GM21786 (cell line): ENCODE measurements around the gene SPINK1.
"Not testable (repeated sequence)": the region's sequence is repeated elsewhere in the genome, so short reads cannot be mapped to it uniquely, and the experiment has no call there.

Source experiments
- ATAC-seq: cut with Tn5 transposase; IDR thresholded peaks from one replicate; pipeline ENCODE4 v1.9.1; 2021; ENCODE audit not compliant: unreplicated experiment

SPINK1 gene

DNA sequence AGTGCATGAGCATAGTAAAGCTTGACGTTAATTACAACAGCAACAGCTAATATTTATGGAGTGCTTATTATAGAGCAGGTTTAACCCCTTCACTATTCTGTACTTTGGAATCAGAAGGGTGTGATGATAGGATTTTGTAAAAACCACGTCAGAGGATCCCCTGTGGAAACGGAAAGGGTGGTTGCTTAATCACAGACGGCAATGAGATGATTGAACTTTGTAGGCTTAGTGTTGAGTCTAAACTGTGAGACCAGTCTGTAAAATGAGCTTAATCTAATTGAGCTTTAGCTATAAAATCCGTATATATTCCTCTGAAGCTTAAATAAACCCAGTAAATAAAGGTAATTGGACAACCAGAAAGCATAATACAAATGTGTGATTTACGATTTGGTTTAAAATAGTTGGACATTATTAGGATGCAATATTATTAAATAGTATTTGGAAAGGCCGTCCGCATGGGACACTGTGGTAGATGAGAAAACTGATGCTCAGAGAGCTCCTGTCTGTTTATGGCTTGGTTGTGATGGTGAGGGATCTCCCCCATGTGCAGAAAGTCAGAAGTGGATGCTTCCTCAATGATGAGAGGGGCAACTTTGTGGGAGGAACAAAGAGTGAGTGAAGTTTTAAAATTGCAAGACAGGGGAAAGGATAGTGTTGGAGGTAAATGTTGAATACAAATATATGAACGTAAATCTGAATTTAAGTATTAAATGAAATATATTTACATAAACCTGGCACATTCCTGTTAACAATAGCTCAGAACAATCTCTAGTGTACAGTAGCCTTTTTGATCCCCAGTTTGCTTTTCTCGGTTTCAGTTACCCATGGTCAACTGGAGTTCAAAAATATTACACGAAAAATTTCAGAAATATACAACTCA is 23.7 kb upstream of the SPINK1 start:
- ATAC-seq, result no peak

DNA sequence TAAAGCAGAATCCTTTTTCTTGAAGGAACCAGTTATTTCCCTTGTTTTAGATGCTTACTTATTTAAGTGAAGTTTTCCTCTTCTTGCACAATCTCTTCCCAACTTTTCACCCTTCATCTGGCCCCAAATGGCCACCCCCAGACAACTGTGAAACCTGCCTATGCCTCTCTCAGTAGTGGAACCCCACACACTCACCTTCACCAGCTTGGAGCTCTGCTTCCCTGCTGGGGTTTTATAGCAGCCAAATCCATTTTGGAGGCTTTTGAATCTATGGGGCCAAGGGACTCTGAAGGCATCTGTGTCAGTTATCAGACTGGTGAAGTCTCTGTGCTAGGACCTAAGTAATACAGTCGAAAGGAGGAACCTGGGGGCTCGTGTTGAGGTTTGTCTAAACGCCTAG is 22.9 kb upstream of the SPINK1 start:
- ATAC-seq, result no peak

DNA sequence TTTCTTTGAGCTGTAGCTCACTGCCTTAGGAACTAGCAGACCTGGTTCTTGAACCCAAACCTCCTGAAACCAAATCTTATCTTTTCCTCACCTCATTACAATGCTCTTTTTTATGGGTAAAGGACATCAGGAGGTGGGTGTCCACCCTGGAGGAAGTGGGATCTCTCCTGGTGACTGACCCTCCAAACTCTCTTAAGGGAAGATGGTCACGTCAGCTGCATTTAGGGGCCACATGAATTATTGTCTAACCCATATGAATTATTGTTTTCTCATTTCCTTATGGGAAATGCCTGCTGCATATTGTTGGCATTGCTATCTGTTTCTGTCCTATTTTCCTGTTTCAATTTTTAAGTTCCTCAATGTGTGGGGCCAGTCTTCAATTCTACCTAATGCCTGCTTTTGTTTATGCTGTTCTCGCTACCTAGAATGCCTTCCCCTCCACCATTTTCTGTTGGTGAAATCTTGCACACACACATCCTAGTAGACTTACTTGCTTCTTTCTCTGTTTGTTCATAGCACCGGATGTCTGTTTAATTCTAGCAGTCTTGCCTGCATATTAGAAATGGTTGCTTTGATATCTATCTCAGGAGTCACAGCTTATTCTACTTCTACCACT is 22.0 kb upstream of the SPINK1 start:
- ATAC-seq, result no peak

DNA sequence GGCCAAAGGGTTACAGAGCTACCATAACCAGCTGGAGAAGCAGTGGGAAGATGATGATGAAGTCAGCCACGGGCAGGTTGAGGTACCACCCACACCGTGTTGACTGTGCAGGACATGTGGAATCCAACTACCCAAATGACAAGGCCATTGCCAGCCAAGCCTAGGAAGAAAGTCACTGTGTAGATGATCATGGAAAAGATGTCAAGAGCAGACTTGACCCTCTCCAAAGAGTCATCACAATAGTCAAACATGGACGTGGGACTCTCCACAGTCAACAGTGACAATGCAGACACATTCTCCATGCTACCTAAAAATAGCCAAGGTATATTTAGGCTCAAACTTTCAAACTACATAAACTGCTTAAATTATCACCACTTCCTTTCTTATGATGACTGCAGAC is 20.9 kb upstream of the SPINK1 start:
- ATAC-seq, result no peak

DNA sequence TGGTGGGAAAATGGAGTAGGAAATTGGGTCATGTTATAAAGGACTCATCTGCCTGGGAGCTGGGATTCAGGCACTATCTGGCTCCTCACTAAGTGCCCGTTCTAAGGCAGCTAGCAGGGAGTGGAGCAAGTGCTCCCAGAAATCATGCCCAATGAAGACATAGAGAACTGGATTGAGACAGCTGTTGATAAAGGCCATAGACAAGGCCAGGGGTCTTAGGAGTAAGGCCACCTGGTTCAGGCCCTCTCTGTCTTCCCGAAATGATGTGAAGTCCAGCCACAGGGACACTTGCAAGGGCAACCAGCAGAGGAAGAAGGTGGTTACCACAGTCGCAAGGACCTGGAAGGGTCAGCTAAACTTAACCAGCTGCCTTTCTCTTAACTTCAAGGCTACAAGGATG is 20.1 kb upstream of the SPINK1 start:
- ATAC-seq, result no peak

DNA sequence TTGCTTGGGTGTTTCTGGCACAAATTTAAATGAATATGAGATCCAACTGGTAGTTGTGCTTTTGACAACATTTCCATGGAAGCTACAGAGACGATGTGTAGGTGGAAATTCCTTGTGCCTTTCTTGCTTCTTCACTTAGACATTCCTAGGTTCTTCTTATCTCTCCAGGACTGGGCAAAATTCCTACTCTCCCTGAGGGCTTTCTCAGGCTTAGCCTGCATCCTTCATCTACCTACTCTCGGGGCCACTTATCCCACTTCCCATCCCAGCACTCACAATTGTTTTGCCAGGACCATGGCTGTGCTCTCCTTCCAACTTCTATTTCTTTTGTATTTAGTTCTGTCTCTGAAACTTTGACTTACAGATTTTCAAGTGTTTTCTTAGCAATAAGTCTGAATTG is 17.8 kb upstream of the SPINK1 start:
- ATAC-seq, result no peak

DNA sequence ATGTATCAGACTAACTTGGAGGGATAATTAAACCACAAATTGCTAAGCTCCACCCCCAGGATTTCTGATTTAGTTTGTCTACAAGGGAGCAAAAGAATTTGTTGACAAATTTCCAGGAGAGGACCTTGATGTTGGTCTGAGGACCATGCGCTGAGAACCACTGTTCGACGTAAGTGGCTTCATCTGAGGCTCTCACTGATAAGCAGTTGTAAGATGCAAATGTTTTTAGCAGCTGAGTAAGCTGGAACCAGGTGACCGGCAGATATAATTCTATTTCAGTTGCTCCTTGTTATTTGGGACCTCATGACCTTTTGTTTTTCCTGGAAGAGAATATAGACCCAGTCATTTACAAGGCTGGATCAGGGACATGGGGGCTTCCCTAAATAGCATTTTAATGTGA is 14.1 kb upstream of the SPINK1 start:
- no peak for ATAC-seq

DNA sequence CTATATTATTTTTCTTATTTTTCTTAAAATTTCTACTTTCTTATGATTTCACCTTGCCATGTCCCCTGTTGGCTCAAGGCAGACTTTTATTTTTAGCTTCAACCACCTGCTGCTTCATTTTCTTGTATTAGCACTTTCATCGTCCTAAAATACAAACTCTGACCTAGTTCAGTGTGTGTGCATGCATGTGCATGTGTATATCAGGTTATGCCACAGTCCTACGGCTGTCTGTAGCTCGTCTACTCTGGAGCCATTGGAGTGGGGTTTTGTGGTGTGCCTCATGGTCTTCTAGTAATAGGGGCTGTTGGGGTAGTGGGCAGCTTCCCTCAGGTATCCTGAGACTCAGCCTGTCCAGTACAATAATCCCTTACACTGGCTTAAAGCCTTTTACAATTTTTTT is 13.4 kb upstream of the SPINK1 start:
- no peak for ATAC-seq

DNA sequence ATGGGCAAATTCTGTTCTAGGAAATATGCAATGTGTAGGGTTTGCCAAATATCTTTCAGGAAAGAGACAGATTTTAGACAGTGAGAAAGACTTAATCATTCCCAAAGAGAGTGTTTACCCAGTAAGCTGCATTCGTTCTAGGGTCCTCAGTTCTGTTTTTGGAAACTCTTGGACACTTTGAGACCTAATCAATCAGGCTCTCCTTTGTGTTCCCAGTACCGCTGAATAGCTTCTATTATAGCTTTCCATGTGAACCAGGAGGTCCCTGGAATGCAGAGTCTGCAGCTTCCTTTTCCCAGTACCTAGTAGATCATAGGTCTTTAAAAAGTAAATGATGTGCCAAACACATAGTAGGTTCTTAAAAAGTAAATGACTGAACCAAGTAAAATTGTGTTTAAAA is 11.4 kb upstream of the SPINK1 start:
- ATAC-seq, result no peak

DNA sequence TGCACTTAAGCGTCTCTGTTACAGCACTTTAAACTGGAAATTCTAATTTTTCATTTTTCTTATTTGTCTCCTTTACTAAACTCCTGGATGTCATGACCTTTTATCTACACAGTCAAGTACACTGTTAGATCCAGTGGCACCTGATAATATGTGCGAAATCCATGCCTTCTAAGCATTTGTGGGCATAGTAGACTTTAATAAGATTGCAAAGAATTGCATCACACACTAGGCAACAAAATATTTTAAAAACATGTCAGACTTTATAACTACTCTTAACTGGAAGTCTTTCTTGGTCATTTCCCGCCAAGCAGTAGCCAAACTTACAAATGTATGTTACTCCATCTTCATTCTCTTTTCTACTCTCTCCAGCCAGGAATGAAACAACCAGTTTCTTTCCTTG is 5.0 kb upstream of the SPINK1 start:
- no peak for ATAC-seq

DNA sequence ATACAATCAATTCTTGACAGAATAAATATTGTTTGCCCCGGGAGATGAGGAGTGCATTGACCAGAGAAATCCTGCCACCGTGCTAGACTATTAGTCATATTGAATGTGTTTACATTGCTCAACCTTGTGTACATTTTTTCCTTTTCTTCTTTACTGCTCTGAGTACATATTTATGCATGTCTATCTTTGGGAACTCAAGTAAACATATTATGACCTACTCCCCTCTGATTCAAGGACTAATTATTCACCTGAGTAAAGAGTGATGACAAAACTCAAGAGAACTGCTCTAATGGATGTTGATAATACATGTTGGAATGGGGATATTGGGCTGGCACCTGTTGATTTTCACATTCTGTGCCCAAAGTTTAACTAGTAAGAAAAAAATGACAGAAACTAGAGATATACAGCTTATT is 3.9 kb upstream of the SPINK1 start:
- ATAC-seq, result no peak

DNA sequence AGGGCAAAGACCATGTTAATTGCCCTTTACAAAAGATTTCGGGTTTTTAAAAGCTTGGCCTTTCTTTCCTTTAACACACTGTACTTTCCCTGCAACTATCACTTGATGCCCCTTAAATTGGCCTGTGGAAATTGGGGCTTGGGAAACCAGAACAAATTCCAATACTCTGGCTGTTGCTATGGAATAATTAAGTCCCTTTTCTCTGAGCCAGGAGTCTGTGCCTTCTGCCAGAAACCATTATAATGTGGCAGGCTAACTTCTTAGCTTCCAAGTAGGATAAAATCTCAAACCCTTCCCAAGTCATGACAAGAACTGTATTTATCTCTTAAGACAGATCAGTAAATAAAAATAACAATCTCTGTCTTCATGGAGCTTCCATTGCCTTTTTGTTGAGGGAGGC is 1.1 kb upstream of the SPINK1 start:
- no peak for ATAC-seq

DNA sequence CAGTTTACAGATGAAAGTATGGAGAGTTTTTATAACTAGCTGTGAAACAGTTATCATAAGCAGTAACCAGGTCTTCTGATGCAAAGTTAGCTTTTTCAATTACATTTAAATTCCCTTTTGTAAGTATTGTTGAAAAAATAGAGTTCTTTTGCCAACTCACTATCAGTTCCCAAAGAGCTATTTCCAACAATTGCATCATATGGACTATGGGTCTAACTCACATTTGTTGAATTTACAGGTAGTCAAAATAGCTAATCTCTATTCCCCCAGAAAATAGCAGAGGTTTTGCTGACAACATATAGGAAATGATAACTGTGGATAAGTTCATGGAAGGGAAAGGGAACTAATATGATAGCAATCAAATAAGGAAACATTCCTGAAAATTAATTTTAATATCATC is 1.4 kb downstream of the SPINK1 start:
- no peak for ATAC-seq

DNA sequence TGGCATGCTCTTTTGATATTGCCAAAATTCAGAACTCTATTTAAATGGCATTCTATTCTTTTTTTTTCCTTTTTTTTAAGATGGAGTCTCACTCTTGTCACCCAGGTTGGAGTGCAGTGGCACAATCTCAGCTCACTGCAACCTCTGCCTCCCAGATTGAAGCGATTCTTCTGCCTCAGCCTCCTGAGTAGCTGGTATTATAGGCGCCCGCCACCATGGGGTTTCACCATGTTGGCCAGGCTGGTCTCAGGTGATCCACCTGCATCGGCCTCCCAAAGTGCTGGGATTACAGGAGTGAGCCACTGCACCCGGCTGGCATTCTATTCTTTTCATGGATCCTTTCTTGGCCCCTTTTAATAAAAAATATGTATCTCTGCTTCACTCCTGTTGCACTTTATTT is 4.5 kb downstream of the SPINK1 start:
- ATAC-seq, result not testable (repeated sequence)

DNA sequence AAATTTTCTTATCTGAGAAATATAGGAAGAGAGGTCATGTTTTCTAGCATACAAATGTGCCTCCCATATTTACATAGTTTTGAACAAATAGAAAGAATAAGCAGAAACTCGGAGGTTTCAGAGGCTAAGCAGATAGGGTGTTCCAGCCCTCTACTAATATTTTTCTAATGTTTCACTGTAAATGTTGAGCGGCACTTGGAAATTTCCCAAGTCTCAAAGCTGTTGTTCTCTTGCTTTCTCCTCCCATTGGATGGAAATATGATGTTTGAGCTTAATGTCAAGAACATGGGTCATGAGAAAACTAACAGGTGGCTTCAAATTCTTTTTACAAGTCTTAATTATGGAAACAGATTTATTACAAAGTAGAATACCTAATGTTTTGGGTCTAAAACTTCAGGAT is 5.1 kb downstream of the SPINK1 start:
- no peak for ATAC-seq

DNA sequence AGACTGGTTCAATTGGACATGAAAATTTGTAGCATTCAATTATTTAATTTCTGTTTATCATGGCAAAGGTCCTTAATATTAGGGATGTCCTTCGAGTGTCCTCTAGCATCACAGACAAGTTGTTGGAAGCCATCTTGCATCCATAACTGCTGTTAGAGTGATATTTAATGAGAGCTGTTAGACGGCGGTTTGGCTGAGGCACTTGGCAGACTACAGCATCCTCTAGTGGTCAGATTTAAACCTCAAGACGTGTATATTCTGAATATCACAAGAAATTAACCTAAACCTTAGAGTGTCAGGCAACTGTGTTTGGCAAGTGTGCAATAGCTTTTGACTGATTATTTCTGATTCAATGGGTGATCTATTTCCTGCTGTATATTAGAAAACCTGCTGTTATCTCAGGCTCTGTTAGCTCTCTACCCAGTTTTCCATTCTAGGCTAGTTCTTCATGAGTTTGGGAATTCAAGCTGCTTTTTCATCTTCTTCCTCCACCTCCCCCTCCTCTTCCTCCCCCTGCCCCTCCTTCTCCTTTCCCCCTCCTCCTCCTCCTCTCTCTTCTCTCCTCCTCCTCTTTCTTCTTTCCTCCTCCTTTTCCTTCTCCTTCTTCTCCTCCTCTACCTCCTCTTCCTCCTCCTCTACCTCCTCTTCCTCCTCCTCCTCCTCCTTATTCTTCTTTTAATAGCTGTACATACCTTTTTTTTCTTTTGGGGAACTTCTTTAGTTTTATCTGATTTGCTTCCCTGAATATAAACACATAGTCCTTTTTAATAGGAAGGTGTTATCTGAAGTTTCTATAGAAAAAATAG is 8.6 kb downstream of the SPINK1 start:
- peak; percentile 89 for ATAC-seq

DNA sequence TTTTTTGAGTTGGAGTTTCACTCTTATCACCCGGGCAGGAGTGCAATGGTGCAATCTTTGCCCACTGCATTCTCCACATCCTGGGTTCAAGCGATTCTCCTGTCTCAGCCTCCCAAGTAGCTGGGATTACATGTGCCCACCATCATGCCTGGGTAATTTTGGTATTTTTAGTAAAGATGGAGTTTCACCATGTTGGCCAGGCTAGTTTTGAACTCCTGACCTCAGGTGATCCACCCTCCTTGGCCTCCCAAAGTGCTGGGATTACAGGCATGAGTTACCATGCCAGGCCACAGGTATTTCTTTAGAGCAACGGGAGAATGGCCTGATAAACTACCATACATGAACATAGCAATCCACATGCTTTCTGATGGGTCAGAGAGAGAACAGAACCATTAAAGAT is 9.2 kb downstream of the SPINK1 start:
- ATAC-seq, result not testable (repeated sequence)

DNA sequence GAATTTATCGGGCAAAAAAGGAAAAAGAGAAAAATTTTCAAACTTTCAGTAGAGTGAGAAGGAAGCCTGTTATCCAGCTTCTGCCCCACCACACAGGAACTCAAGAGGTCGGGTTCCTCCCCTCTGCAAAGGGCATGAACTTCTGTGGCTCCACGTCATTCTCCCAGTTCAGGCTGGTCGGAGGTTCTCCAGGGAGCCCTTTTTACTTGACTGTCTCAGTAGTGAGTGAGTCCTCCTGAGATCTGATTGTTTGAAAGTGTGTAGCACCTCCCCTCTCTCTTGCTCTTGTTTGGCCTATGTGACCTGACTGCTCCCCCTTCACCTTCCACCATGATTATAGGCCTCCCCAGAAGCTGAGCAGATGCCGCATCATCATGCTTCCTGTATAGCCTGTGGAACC is 9.7 kb downstream of the SPINK1 start:
- ATAC-seq, result no peak

DNA sequence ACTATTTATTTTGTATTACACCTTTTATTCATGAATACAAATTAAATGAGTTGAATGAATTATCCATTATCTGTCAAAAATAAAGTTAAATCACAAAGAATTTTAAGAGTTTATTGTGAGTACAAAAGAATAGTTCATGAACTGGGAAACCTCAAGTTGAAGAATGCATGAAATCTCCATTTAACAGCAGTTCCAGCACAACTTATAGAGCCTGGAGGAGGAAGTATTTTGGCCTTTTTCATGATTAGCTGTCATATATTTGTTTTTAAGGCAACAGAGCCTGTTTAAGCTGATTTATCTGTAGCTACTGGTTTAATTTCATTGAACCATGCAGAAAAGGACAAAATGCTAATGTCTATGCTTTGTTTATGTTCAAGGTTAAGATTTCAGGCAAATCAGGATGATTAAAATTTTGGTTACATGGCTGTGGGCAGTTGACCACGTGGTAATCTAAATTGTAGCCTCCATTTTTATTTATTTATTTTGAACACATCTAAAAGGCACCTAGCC is 12.2 kb downstream of the SPINK1 start:
- no peak for ATAC-seq

DNA sequence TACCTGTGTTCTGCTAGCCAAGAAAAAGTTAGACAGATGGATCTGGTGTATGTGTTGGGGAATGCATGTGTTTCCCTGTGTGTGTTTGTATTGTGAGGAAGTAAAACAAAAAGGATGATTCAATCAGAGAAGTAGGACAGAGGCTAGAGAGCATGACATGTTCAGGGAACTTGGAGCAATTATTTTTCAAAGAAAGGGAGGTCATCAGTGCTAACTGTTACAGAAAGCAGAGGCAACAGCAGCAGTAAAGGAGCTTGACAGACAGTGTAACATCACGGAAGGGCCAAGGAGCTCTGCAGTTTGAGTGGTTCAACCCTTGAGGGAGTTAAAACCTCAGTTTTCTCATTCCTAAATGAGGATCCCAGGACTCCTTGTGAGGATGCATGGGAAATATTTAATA is 13.2 kb downstream of the SPINK1 start:
- ATAC-seq, result no peak

DNA sequence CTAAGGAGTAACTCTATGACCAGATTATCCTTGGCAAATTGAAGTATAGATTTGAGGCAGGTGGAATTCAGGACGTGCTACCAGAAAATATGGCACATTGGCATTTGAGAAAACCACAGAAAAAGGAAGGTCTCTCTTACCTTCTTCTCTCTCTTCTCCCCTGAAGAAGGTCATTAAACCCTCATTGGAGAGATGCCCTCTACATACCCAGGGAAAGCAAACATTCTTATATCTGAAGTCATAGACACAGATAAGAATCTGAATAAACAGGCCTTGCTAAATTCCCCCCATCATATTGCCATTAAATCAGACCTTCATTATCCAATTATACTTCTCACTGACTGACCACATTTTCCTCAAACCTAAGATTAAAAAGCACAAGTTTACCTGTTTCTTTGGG is 17.8 kb downstream of the SPINK1 start:
- no peak for ATAC-seq
